DMS53 (cell line): ENCODE measurements around the gene LARP1.
A peak's percentile ranks its signal among the peaks of the same experiment; 100 is the strongest.
"Not testable (repeated sequence)": the region's sequence is repeated elsewhere in the genome, so short reads cannot be mapped to it uniquely, and the experiment has no call there.

Experiments
- DNase-seq: peaks from one replicate; lab custom pipeline; 2025; lab: John Stamatoyannopoulos, UW

LARP1 gene

GRCh38 chr5:154734370-154735248 is 20.6 kb upstream of the LARP1 start:
- DNase-seq: no peak

DNA sequence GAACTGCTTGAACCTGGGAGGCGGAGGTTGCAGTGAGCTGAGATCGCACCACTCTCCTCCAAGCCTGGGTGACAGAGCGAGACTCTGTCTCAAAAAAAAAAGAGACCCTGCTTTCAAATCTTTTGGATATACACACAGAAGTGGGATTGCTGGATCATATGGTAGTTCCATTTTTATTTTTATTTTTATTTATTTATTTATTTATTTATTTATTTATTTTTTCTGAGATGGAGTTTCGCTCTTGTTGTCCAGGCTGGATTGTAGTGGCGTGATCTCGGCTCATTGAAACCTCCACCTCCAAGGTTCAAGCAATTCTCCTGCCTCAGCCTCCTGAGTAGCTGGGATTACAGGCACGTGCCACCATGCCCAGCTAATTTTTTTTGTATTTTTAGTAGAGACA is 19.8 kb upstream of the LARP1 start:
- not testable (repeated sequence) for DNase-seq

DNA sequence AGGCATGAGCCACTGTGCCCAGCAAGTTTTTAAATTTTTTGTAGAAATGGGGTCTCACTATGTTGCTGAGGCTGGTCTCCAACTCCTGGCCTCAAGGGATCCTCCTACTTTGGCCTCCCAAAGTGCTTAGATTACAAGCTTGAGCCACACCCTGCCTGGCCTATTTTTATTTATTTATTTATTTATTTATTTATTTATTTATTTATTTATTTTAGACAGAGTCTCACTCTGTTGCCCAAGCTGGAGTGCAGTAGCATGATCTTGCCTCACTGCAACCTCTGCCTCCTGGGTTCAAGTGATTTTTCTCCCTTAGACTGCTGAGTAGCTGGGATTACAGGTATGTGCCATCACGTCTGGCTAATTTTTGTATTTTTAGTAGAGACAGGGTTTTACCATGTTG is 18.8 kb upstream of the LARP1 start:
- DNase-seq: not testable (repeated sequence)

- DNase-seq: no peak
Observed at GRCh38 chr5:154737667-154738320, 17.4 kb upstream of the LARP1 start.

GRCh38 chr5:154740483-154740882 is 14.7 kb upstream of the LARP1 start:
- DNase-seq: no peak

DNA sequence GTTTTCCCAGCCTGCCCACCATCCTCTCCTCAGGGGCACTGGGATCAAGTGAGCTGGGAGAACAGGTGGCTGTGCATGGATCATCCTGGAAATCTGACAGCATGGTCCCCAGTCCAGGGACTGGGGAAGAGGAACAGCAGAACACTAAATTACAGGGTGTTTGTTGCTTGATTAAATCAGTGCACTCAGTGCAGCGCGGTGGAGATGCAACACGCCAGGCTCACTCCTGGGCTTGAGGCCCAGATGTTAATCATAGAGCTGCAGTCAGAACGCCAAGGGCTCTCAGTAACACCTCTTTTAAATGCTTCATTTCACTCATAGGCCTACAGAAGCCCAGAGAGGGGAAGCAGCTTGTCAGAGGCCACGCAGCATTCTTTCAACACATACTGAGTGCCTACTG is 14.2 kb upstream of the LARP1 start:
- no peak for DNase-seq

DNA sequence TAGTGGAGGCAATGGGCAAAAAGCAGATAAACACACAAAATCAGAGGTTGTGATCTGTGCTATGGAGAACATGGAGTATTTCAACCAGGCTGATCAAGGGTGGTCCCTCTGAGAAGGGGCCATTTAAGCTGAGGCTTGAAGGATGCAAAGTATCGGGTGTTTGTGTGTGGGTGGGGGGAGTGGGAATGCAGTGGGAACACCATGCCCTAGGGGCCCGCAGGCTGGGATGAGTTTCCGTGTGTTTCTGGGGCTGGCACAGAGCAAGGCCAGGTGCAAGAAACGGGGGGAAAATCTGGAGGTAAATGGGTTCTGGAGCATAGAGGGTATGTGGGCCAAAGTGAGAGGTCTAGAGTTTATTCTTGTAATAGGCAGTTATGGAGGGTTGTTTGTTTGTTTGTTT is 13.8 kb upstream of the LARP1 start:
- DNase-seq: no peak

DNA sequence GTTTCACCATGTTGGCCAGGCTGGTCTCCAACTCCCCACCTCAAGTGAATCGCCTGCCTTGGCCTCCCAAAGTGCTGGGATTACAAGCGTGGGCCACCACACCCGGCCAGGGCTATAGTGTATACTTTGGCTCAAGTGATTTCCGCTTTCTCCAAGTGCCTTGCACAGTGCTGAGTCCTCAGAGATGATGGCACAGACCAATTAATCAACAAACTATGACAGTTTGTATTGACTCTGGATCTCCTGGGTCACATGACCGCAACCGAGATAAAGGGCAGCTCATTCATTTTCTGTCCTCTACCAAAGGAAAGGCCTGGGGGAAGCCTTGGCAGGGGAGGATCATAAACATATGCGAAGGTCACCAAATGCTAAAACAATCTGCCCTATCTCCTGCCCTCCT is 11.4 kb upstream of the LARP1 start:
- DNase-seq: no peak

DNA sequence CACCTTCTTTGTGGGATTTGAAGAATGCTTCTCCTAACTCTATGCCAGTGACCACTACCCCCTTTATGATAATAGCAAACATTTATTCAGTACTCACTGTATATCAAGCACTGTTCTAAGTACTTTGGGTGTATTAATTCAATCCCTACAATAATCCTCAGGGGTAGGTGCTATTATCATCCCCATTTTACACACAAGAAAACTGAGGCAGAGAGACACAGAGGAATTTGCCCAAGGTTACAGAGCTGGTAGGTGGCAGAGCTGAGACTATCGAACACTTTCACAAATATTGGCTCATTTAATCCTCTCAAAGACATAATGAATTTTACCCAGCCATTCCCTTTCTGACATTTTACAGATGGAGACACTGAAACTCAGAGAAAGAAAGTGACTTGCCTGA is 9.8 kb upstream of the LARP1 start:
- DNase-seq: no peak

DNA sequence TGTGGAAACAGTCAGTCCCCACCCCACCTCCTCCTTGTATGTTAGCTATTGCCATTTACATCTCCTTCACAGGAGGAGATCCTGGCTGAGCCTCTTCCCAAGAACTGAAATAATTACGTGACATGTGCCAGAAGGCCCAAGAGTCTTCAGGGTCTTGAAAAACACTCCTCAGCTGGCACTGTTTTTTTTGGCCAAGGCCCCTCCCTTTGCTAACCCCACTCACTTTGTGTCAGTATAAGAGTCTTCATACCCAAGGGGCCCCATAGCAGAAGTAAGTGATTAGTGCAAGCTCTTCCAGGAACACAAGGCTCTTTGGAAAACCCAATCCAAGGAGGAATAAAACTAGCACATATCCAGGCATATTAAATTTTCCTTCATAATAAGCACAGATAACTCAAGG is 5.7 kb upstream of the LARP1 start:
- no peak for DNase-seq

DNA sequence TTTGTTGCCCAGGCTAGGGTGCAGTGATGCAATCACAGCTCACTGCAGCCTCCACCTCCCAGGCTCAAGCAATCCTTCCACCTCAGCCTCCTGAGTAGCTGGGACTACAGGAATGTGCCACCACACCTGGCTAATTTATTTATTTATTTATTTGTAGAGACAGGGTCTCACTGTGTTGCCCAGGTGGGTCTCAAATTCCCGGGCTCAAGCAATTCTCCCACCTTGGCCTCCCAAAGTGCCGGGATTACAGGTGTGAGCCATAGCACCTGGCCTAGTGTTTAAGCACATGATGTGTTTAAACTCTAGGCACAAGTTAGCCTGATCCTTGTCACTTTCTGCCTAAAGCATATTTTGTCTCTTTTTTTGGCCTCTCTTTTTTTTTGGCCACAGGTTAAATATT is 4.5 kb upstream of the LARP1 start:
- not testable (repeated sequence) for DNase-seq

DNA sequence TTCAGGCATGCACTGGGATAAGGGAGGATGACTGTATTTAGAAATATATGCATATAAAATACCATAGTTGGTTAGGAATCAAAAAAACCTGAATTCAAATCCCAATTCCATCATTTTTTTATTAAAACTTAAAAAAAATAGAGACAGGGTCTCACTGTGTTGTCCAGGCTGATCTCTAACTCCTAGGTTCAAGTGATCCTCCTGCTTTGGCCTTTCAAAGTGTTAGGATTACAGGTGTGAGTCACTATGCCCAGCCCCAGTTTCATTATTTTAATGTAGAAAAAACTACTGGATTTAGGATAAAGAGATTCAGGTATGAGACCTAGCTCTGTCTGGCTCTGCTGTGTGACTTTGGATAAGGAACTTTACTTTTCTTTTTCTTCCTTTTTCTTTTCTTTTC is 3.3 kb upstream of the LARP1 start:
- DNase-seq: no peak

DNA sequence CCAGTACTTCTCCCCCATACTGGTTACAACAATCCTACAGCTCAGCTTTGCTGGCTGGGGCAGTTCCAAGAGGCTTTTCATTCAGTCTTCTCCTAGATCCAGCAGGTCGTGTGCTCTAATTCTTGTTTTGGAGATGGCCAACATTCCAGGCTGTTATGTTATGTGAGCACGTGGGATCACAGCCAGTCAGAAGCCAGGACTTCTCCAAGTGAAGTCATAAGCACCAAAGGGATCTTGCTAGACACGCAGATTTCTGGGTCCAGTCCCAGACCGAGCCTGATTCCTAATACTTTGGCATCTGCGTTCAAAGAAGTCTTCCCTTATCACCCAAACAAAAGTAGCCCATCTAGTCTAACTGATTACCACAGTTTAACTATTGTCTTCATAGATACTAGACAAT is 1.4 kb upstream of the LARP1 start:
- DNase-seq: peak; percentile 25

GRCh38 chr5:154754460-154755360 is 467 bp upstream of the LARP1 start:
- DNase-seq: peak; percentile 100

DNA sequence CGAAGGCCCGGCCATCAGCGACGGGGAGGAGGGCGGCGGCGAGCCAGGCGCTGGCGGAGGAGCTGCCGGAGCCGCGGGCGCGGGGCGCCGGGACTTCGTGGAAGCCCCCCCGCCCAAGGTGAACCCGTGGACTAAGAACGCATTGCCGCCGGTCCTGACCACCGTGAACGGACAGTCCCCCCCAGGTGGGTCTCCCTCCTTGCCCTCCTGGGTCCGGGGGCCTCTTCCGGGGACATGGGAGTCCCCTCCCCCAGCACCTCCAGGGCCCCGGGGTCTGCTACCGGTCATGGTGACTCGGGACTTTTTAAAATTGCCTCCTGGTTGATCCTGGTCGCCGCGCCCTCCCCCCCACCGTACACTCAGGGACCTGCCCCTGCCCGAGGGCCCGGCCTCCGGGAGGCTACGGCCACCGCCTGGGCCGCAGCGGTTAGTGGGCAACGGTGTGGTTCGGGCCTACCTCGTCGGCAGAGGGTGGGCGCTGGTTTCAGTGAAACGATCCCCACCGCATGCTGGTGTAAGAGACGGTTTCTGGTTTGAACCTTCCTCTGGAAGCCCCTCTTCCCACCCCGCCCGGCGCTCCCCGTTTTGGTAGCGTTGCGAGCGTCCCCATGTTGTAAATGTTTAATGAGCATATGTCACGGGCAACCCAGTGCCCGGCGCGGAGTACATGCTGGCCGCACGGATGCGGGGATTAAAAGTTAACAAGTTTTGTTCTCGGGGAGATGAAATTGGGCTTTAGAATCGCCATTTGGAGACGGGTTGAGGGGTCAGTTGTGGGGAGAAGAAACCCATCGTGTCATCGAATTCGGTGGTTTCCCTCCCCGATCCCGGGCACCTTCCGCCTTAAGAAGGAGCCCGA is 1.1 kb downstream of the LARP1 start:
- DNase-seq: peak; percentile 74

- peak; percentile 75 for DNase-seq
Observed at GRCh38 chr5:154756868-154757813, 2.0 kb downstream of the LARP1 start.

GRCh38 chr5:154757814-154758406 is 2.7 kb downstream of the LARP1 start:
- peak; percentile 39 for DNase-seq

DNA sequence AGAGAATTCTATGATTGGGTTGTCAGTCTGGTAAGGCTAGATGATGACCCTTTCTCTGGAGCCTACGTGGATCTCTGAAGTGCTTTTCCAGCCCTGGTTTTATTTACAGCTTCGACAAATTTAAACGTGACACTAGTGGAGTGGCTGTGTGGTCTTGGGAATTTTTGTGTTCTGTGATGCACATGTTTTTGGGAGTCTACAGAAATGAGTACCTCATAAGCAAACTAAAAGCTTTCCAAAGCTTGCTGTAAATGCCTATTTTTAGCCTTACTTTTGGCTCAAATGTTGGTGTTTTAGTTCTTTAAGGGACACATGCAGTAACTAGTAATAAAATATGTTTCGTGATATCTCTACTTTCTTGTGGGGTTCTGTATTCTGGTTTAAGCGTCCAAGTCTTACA is 3.3 kb downstream of the LARP1 start:
- no peak for DNase-seq

- no peak for DNase-seq
Observed at GRCh38 chr5:154758977-154759376, 3.8 kb downstream of the LARP1 start.

GRCh38 chr5:154759868-154760267 is 4.7 kb downstream of the LARP1 start:
- DNase-seq: not testable (repeated sequence)
